ENCODE results near the gene USP6NL.
"Not testable (repeated sequence)": the region's sequence is repeated elsewhere in the genome, so short reads cannot be mapped to it uniquely, and the experiment has no call there.

The USP6NL gene

DNA sequence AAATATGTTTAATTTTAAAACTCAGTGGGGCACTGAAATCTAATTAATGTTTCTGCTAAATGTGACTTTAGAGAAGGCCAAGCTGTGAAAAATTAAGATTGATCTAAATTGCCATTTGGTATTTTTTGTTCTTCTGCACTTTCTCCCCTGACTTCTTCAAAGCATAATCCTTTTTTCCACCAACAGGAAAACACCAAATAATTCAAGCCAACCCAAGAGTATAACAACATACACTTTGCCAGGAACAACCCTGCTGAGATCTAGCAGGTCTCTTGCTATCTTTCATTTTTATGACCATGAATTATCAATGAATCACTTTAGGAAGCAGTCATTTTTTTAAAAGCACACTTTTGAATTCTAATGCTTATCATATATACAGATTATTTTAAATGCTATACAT lies 100.1 kb downstream of the USP6NL start:
- DNase-seq: no peak

DNA sequence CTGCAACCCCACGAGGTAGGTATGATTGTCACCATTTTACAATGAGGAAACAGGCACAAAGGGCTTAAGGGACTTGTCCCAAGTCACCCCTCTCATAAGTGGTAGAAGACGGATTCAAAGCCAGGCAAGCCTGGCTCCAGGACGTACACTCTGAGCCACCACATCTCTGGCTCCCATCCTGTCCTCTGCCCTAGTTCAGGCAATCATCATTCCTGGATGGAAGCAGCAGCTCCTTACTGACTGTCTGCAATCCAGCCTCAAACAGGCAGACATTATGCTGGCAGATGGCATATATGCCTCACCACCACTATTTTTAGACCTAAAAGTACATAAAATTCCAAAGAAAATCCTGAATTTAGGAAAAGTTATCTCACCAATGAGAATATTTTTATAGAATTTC lies 100.7 kb downstream of the USP6NL start:
- DNase-seq: no peak

DNA sequence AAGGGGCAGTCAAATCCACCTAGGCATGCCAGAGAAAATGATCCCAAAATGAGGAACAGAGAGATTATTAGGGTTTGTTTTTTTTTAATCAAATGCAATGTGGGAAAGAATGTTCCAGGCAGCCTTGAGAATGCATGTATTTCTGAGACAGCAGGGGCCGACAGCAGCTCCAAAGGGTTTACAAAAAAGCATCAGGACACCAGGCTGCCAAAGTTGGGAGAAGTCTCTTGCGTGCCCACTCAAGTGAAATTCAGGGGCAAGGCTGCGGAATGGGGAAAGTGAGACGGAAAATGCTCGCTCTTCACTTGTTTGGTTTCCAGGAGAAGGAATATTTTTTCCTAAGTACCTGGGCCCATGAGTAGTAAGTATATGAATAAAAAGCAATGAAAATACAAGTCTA lies 101.2 kb downstream of the USP6NL start:
- no peak for DNase-seq

DNA sequence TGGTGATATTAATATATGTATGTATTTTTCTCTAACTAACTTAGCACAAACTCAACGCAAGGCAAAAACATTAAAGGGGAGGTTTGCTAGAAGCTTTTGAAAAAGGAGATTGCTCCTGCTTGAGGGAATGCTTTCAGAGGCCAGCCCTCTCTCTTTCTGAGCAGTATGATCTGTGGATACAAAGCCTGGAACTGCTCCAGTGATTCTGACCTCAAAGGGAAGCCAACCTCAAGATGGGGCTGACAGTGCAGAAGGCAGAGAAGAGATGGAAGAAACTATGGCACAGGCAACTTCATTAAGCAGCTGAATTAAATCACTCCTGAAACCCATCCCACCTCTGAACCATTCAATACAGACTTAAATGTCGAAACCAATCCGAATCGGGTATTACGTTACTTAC lies 102.4 kb downstream of the USP6NL start:
- DNase-seq: no peak

DNA sequence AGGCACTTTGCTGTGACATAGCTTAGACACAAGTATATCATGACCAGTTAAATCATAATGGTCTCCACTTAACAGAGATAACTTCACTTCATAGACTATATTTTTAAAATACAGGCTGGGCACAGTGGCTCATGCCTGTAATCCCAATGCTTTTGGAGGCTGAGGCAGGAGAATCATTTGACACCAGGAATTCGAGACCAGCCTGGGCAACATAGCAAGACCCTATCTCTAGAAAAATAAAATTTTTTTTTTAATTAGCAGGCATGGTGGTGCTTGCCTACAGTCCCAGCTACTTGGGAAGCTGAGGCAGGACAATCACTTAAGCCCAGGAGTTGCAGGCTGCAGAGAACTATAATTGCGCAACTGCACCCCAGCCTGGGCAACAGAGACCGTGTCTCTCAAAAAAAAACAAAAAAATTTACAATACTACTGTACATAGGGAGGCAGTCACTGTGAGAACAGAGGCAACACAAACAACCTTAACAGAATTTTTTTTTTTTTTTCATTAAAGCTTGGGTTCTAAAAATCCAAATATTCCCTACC lies 105.1 kb downstream of the USP6NL start:
- DNase-seq: no peak

DNA sequence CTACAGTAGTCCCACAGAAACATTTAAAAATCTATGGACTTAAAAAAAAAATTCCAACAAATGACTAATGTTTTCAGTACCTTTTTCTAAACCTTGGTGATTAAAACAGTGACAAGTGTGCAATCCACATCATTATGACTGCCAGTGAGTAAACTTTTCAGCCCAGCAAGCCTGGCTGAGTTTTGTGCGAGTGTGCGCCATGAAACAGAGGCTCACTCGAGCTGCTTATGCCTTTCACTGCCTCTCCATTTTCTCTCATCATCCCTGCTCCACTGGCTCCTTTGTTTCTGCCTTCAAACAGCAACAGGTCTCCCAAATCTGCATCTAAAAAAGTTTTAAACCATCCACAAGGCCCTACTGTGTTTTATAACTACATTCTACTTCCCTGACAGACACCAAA lies 105.8 kb downstream of the USP6NL start:
- DNase-seq: no peak

DNA sequence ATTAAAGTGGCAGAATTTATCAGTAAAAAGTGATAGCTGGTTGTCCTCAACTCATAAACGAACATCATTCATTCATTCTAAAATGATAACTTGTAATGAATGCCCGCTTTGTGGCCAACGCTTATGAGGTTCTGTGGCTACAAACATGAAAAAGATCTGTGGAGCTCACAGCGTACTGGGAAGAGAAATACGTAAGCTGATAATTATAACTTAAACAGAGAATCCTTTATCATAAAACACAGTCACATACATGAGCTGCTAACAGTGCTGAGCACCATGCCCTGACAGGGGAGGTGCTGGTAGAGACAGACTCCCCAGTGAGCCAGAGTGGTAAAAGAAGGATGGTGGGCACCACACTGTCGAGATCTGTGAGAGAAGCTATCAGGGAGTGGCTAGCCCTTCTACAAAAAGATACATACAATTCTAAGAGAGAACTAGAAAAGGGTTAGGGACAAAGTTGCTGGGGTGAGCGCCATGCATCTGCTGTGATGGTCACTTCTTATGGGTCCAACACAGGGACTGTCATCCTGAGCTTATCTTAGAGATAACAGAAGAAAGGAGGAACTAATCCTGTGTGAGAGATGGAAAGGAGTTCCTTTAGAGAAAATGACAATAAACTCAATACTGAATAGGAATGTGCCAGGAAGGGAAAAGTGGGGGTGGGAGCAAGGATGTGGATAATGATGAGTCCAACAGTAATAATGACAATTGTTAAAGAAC lies 106.7 kb downstream of the USP6NL start:
- no peak for DNase-seq

DNA sequence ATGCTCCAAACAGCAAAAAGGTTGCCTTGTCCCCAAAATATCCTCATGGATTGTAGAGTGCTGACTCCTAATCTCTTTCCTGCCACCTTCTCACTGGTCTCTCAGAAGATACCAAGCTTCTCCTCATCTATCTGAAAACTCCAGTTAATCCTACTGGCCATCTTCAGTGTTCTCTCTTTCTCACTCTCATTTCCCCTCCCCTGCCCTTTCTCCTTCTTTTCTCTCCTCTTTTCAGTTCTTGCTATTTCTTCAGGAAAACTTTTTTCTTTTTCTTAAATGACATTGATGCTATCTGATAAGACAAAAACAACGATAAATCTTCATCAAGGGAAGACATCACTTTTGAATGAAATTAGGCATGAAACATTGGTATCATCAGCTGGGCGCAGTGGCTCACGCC lies 109.8 kb downstream of the USP6NL start:
- DNase-seq: no peak

DNA sequence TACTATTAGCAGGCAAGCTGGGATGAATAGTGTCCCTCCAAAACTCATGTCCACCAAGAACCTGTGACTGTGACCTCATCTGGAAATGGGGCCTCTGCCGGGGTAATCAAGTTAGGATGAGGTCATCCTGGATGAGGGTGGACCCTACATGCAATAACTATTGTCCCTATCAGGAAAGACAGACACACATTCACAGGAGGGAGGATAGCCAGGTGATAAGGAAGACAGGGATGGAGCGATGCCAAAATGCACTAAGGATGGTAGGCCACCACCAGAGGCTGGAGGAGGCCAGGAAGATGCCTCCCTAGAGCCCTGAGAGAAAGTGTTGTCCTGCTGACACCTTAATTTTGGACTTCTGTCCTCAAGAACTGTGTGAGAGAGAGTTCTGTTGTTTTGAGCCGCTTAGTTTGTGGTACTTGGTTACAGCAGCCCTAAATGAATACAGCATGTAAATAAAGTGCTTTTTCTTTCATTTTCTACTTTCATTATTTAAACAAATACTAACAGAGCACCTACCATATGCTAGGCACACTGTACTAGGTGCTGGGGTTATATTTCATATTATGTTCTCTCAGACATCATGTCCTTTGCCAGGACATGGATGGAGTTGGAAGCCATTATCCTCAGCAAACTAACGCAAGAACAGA lies 111.9 kb downstream of the USP6NL start:
- no peak for DNase-seq

DNA sequence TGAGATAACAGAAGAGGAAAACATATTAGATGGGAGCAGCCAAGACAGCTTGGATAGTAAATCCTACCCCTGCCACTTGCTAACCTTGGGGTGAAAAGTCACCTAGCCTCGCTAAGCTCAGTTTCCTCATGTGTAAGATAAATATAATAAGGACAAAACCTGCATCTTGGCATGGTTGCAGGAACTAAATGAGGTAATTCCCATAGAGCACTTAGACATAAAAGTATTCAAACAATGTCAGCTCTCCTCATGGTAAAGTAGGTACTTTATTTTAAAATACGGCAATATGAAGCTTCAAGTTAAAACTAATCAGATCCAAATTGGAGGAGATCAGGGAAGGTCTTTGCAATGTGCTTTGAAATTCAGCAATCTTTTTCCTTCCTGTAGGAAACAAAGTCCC lies 113.1 kb downstream of the USP6NL start:
- no peak for DNase-seq

DNA sequence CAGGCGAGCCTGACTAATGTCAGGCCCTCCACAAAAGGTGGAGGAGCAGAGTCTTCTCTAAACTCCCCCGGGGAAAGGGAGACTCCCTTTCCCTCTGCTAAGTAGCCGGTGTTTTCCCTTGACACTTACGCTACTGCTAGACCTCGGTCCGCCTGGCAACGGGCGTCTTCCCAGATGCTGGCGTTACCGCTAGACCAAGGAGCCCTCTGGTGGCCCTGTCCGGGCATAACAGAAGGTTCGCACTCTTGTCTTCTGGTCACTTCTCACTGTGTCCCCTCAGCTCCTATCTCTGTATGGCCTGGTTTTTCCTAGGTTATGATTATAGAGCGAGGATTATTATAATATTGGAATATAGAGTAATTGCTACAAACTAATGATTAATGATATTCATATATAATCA lies 116.5 kb downstream of the USP6NL start:
- DNase-seq: not testable (repeated sequence)

DNA sequence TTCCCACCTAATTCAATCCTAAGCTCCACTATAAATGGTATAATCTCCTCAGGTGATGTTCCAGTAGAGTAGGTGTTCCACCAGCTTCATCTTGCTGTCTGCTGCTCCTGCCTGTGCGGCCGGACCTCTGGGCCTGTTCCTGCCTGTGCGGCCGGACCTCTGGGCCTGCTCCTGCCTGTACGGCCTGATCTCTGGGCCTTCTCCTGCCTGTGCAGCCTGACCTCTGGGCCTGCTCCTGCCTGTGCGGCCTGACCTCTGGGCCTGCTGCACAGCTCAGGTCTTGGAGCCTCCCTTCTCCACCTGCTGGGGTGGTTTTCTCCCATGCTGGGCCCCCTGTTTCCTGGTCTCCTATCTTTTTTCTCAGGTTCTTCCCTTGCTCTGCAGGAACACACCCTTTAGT lies 117.8 kb downstream of the USP6NL start:
- DNase-seq: no peak

DNA sequence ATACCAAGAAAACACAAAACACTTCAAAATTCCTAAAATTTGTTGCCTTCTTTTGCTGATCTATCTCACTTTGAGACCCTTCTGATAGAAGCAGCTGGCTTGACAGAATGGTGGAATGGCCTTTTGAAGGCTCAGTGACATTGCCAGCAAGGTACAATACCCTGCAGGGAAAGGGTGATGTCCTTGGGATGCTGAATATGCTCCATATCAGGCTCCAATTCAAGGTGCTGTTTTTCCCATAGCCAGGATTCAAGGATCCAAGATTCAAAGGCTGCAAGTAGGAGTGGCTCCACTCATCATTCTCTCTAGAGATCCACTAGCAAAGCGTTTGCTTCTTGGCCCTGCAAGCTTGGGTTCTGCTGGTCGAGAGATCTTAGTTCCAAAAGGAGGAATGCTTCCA lies 120.4 kb downstream of the USP6NL start:
- no peak for DNase-seq

DNA sequence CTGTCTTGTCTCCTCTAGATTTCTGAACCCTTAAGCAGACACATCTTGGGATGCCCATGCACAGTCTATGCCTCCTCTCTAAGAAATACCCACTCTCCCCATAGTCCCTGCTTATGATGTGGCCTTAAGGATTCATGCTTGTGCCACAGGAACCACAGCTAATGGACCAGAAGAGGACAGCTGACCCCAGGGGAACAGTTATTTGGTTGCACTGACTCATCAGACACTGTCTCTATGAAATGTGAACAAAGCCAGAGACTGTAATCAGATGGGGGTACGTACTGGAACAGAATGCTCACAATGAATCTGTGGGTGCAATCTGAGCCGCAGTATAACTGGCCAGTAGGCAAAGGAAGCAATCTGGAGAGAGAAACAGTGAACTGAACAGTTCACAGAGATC lies 121.9 kb downstream of the USP6NL start:
- no peak for DNase-seq

DNA sequence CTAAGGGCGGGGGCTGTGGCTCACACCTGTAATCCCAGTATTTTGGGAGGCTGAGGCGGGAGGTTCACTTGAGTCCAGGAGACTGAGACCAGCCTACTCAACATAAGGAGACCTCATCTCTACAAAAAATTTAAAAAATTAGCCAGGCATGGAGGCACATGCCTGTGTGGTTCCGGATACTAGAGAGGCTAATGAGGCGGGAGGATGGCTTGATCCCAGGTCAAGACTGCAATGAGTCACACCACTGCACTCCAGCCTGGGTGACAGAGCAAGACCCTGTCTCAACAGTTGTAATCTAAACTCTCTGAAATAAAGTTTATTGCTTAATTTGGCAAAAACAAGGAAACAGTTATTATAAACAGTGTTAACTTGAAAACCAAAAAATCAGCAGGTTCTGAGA lies 123.3 kb downstream of the USP6NL start:
- DNase-seq: no peak

DNA sequence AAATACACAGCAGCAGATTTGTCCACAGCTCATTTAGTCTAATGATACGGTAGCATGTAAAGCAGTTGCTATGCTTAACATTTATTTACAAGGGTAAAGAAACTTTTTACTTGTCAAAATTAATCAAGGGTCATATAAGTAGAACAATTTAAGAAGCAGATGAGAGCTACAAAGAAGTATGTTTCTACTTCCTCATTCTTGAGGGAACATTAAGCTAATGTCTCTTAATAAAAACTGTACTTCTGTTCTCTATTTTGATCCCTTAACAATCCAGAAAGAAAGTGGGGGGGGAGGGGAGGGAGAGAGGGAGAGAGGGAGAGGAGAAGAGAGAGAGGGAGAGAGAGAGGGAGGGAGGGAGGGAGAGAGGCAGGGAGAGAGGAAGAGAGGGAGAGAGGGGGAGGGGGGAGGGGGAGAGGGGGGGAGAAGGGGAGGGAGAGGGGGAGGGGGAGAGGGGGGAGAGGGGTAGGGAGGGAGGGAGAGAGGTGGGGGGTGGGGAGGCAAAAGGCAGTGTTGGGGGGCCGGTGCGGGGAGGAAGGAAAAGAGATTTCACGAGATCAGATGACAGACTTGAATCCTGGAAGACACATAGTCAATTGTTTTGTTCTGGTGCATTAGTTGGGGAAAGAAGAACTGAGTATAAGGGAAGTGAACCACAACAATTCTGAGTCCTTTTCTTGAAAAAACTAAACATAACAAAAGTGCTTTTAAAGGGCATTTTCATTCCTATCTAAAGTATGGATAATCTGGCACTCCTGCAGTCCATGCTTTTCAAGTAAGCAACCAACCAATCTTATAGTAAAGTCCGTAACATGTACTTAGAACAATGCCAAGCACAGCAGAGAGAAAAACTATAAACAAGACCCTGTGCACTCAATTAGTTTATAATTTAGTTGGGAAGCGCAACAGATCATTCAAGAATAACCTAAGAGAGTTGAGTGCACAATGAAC lies 128.0 kb downstream of the USP6NL start:
- no peak for DNase-seq

DNA sequence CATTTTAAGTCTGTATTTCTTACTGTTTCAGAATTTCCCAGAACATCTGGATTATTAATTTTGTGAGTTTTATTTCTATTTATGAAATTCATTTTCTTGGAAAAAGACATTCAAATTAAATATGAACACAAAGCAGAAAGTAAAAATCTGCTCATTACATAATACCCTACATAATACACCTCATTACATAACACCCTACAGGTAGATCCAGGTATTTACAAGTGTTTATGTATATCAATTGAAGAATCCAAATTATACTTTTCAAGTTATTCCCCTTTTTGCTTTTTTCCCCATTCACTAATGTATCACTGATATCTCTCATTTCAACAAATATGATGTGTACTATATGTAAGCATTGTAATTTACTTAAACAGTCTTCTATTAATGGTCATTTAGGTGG lies 129.1 kb downstream of the USP6NL start:
- no peak for DNase-seq

DNA sequence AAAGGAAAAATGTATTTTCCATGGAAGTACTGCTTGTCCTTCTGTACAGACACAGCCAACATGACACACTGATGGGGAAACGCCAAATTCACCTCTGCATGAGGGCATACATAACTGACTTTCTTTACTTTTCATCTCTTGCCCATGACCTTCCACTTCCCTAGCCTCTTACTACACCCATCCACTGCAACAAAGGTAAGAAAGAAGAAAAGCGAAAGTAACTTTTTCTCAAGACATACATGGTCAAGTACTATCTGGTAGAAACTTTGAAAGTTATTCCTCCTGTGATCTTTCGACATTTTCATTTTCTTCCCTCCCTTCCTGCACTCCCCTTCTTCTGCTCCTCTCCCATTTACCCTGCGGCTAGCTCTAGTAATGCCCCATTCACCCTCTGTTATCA lies 130.8 kb downstream of the USP6NL start:
- DNase-seq: no peak

DNA sequence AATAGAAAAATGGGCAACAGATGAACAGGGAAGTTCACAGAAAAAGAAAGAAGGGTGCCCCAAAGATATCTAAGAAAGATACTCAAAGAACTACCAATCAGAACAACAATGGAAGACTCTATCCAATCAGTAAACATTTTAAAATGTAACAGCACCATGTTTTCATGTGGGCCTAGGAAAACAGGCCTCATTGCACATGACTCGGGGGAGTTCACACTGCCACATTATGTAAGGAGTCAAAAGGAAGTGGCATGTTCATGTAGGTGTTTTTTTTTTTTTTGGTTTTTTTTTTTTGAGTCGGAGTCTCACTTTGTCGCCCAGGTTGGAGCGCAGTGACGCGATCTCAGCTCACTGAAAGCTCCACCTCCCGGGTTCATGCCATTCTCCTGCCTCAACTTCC lies 132.2 kb downstream of the USP6NL start:
- no peak for DNase-seq

DNA sequence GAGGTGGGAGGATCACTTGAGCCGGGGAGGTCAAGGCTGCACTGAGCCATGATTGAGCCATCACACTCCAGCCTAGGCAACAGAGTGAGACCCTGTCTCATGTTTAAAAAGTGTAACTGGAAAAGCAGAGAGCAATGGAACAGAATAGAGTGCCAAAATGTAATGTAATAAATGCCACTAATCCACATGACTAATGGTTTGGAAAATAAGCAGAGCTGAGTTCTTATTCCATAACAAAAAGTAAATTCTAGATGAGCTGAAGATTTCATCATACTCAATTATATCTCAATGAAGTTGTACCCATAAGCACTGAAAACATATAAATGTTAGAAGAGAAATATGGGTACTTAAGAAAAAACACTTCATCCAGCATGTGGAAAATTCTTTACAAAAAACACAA lies 132.6 kb downstream of the USP6NL start:
- no peak for DNase-seq

DNA sequence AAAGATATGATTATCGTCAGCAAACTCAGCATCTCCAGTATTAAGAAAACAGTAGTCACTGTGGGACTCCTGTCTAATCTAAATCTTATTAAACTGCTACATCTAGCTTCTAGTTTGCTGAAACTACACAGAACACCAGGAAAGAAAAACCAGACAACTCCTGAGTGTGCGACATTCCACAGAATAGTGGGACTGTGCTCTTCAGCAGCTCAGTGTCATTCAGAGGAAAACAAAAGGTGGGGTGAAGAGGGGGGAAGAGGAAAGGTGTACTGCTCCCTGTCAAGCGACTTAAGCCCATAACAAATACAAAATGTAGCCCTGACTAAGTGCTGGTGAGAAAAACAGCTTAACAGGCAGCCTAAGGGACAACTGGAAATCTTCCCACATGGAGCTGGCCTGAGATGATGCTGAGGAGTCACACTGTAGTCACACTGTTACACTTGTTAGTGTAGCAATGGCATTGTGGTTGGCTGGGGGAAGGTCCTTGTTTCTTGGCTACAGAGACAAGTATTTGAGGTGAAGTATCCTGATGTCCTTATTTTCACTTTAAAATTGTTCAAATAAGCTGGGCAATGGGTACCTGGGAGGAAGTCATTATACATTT lies 135.5 kb downstream of the USP6NL start:
- no peak for DNase-seq

DNA sequence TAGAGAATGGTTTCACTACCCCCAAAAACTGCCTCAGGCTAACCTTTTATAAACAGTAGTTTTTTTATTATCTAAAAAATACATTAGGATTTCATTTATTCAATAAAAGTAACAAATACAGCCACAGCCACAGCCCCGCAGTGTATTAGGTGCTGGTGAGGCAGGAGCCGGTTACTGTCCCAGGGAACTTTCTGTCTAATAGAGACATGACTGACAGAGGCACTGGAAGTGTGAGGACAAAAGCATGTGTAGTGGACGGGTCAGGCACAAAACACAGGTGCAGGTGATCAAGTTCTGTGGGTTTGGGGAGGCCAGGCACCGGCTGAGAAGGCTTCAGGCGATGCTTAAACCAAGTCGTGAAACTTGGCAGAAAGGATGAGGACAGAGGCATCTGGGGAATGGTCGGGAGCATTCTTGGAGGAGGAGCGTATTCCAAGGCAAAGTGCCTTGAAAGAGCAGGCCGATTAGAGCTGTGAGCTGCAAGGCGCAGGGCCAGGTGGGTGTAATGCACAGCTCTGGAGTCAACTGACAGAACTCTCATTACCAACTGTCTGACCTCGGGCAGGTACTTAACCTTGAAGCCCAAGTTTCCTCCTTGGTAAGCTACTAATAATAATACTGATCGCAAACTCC lies 138.2 kb downstream of the USP6NL start:
- DNase-seq: no peak

Data from CD4-positive, alpha-beta T cell treated with Interleukin-21 for 1 hour (primary cell).